ENCODE results near the gene TNFRSF8.

Gene TNFRSF8

GRCh38 chr1:12085643-12086260, 22.6 kb downstream of the TNFRSF8 start:
- Histone ChIP-seq H3K27ac (ENCODE audit: low read depth, low read length, poor library complexity, severe bottlenecking) (no peak overlapping the region), H3F3A (ENCODE audit: insufficient read depth, low read length) (no peaks in the 10 kb centered on the region), H3K4me1 (ENCODE audit: insufficient read depth, low read length, severe bottlenecking) (no peaks in the 10 kb centered on the region), H3K36me3 (ENCODE audit: insufficient read depth, low read length) (no peaks in the 10 kb centered on the region; the same call in 1 of the 2 replicates), H3K4me3 (ENCODE audit: low read depth, low read length, poor library complexity, severe bottlenecking) (no peak overlapping the region), H4K20me1 (ENCODE audit: insufficient read depth, low read length) (no peaks in the 10 kb centered on the region), H3K9ac (ENCODE audit: low read length) (no peak overlapping the region), H2AFZ (ENCODE audit: low read length) (no peak overlapping the region), H3K9me3 (ENCODE audit: low read length) (peaks cover 6% of the 10 kb centered on the region; the same call in 1 of the 2 replicates), H3K79me2 (ENCODE audit: insufficient read depth, low read length) (no peaks in the 10 kb centered on the region), H3K4me2 (ENCODE audit: low read length) (no peak overlapping the region), H3K9me2 (ENCODE audit: low read depth, low read length) (no peaks in the 10 kb centered on the region), H3K27me3 (ENCODE audit: insufficient read depth, low read length) (no peaks in the 10 kb centered on the region; the same call in 1 of the 2 replicates)
- TF ChIP-seq CTCF (IDR thresholded peaks at IDR 0.05; ENCODE audit: low read length) (no peak), EZH2 (IDR thresholded peaks at IDR 0.05; ENCODE audit: borderline replicate concordance, low read length) (no peak)

- no peak for TF ChIP-seq EZH2 (IDR thresholded peaks at IDR 0.05; ENCODE audit: borderline replicate concordance, low read length)
- no peak for TF ChIP-seq CTCF (IDR thresholded peaks at IDR 0.05; ENCODE audit: low read length)
- no peak overlapping the region for H3K4me2 ChIP-seq (ENCODE audit: low read length)
- H2AFZ ChIP-seq (ENCODE audit: low read length): no peak overlapping the region
- H3K4me3 ChIP-seq (ENCODE audit: low read depth, low read length, poor library complexity, severe bottlenecking): no peak overlapping the region
- no peaks in the 10 kb centered on the region for H3K4me1 ChIP-seq (ENCODE audit: insufficient read depth, low read length, severe bottlenecking)
- no peaks in the 10 kb centered on the region for H4K20me1 ChIP-seq (ENCODE audit: insufficient read depth, low read length)
- no peak overlapping the region for H3K9ac ChIP-seq (ENCODE audit: low read length)
- no peaks in the 10 kb centered on the region for H3K9me2 ChIP-seq (ENCODE audit: low read depth, low read length)
- no peaks in the 10 kb centered on the region for H3F3A ChIP-seq (ENCODE audit: insufficient read depth, low read length)
- no peak overlapping the region for H3K27ac ChIP-seq (ENCODE audit: low read depth, low read length, poor library complexity, severe bottlenecking)
- H3K9me3 ChIP-seq (ENCODE audit: low read length): peaks cover 4% of the 10 kb centered on the region; the same call in 1 of the 2 replicates
- H3K27me3 ChIP-seq (ENCODE audit: insufficient read depth, low read length): no peaks in the 10 kb centered on the region; the same call in 1 of the 2 replicates
- H3K36me3 ChIP-seq (ENCODE audit: insufficient read depth, low read length): no peaks in the 10 kb centered on the region
- no peaks in the 10 kb centered on the region for H3K79me2 ChIP-seq (ENCODE audit: insufficient read depth, low read length)
Measured at GRCh38 chr1:12087797-12088314, 24.8 kb downstream of the TNFRSF8 start.

DNA sequence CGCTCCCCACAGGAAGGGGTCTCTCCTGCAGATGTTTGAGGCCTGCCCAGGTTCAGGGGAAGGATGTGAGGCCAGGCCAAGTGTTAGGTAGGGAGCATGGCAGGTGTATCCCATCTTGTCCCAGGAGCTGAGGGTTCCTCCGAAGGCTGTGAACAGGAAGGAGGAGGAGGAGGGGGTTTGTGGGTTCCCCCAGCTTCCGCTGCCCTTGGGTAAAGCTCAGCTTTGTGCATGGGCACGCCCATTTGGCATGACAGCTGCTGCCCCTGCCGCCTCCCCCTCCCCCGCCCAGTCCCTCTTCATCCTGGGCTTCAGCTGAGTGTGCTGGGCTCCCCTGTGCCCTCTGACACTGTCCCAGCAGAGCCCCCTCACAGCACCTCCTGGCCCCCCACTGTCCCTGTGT, 25.5 kb downstream of the TNFRSF8 start:
- no peak for TF ChIP-seq CTCF (IDR thresholded peaks at IDR 0.05; ENCODE audit: low read length)
- no peak for TF ChIP-seq EZH2 (IDR thresholded peaks at IDR 0.05; ENCODE audit: borderline replicate concordance, low read length)
- H3K9me2 ChIP-seq (ENCODE audit: low read depth, low read length): no peaks in the 10 kb centered on the region
- no peaks in the 10 kb centered on the region for H4K20me1 ChIP-seq (ENCODE audit: insufficient read depth, low read length)
- no peaks in the 10 kb centered on the region for H3K36me3 ChIP-seq (ENCODE audit: insufficient read depth, low read length)
- H3K27me3 ChIP-seq (ENCODE audit: insufficient read depth, low read length): no peaks in the 10 kb centered on the region; the same call in 1 of the 2 replicates
- H3K27ac ChIP-seq (ENCODE audit: low read depth, low read length, poor library complexity, severe bottlenecking): no peak overlapping the region
- no peaks in the 10 kb centered on the region for H3K4me1 ChIP-seq (ENCODE audit: insufficient read depth, low read length, severe bottlenecking)
- no peaks in the 10 kb centered on the region for H3F3A ChIP-seq (ENCODE audit: insufficient read depth, low read length)
- H3K4me3 ChIP-seq (ENCODE audit: low read depth, low read length, poor library complexity, severe bottlenecking): no peak overlapping the region
- H3K4me2 ChIP-seq (ENCODE audit: low read length): no peak overlapping the region
- H3K9ac ChIP-seq (ENCODE audit: low read length): no peak overlapping the region
- no peaks in the 10 kb centered on the region for H3K9me3 ChIP-seq (ENCODE audit: low read length)
- no peaks in the 10 kb centered on the region for H3K79me2 ChIP-seq (ENCODE audit: insufficient read depth, low read length)
- H2AFZ ChIP-seq (ENCODE audit: low read length): no peak overlapping the region
